GM12873 (cell line): ENCODE results near the gene MNAT1.

ENCODE experiments used
- CTCF ChIP-seq: IDR thresholded peaks from 2 replicates; pipeline ENCODE4 v1.5.1; 2012; ENCODE audit warnings: low read depth, mild to moderate bottlenecking, moderate library complexity, low read length, control low read depth; ENCODE audit not compliant: insufficient read depth; ENCODE audit errors: missing control alignments

The MNAT1 gene

GRCh38 chr14:60840313-60840712 is 105.8 kb downstream of the MNAT1 start:
- no peak for TF ChIP-seq CTCF

DNA sequence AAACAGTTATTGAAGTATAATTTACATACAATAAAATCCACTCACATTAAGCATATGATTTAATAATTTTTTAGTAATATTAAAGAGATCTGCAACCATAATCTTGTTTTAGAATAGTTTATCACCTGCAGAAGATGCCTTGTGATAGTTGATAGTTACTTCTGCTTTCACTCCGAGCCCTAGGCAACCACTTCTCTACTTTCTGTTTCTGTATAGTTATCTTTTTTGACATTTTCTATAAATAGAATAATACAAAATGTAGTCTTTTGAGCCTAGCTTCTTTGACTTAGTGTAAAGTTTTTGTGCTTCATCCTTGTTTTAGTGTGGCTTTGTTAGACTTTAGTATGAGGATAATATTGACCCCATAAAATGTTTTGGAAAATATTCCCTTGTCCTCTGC is 111.0 kb downstream of the MNAT1 start:
- TF ChIP-seq CTCF = no peak

- TF ChIP-seq CTCF = no peak
Observed at GRCh38 chr14:60848066-60848465, 113.5 kb downstream of the MNAT1 start.

GRCh38 chr14:60856111-60856510 is 121.5 kb downstream of the MNAT1 start:
- TF ChIP-seq CTCF = no peak

DNA sequence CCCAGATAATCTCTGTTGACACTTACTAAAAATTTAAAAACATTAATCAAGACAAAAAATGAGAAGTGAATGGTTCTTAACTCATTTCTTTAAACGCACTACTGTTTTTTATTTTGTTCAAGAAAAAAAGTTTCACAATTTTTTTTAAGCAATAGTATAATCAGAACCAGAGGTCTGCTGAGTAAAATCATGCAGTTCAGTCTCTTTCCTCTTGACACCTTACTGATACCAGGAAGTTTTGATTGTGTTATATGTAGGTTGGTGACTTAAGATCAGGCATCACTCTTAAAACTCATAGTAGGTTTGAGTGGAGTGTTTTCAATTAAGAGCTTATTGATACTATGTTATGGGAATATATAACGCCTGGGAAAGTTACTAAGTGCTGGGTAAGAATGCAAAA is 125.0 kb downstream of the MNAT1 start:
- no peak for TF ChIP-seq CTCF

DNA sequence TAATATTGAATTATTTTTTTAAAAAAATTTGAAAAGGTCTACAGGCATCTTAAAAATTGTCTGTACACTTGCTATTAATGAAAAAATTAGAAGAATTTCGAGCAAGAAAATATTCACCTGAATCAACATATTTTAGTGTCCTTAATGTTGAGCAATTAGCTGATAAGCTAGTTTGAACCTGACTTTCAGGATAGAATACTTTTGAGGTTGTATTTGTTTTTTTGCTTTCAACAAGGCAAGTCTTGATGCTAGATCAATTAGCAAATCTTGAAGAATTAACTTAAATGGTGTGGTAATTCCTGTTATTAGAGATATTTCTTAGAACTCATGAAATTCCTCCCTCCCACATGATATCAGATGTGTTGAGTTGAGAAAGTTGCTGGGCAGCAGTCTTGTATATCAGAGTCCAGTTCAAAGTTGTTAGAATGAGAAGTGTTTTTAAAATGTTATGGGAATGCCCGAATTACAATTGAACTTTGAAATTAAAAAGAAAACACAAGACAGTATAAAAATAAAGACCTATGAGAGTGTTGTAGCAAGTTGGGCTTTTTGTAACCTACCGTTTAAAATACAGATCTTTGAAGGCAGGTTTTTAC is 127.1 kb downstream of the MNAT1 start:
- TF ChIP-seq CTCF = no peak

GRCh38 chr14:60862283-60862682 is 127.7 kb downstream of the MNAT1 start:
- TF ChIP-seq CTCF = no peak

- TF ChIP-seq CTCF = no peak
Observed at GRCh38 chr14:60863249-60863648, 128.7 kb downstream of the MNAT1 start.
